HUDEP-2 (cell line): ENCODE measurements around the gene CD163.
A peak's percentile ranks its signal among the peaks of the same experiment; 100 is the strongest.
"Not testable (repeated sequence)": the region's sequence is repeated elsewhere in the genome, so short reads cannot be mapped to it uniquely, and the experiment has no call there.

Experiments
- DNase-seq, 76 experiments: peaks; one replicate each; lab custom pipeline; 2025; ENCODE audit not compliant: unreplicated experiment in 76 of 76; lab: John Stamatoyannopoulos, UW

The CD163 gene

GRCh38 chr12:7451756-7452155 is 51.8 kb downstream of the CD163 start:
- no peak for DNase-seq

GRCh38 chr12:7450667-7451066 is 52.9 kb downstream of the CD163 start:
- DNase-seq, result no peak

DNA sequence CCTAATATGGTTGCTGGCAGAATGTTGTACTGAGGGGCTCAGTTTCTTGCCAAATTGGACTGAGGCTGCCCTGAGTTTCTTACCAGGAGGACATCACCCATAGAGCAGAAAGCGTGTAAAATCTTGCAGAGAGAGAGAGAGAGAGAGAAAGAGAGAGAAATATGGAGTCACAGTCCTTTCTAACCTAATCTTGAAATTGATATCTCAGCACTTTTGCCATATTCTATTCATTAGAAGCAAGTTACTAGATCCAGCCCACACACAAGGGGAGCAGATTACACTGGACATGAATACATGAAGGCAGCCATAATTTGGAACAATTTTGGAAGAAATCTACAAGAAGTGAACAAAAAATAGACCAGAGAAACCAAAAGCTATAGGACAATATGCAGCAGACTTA is 55.5 kb downstream of the CD163 start:
- no peak for DNase-seq

DNA sequence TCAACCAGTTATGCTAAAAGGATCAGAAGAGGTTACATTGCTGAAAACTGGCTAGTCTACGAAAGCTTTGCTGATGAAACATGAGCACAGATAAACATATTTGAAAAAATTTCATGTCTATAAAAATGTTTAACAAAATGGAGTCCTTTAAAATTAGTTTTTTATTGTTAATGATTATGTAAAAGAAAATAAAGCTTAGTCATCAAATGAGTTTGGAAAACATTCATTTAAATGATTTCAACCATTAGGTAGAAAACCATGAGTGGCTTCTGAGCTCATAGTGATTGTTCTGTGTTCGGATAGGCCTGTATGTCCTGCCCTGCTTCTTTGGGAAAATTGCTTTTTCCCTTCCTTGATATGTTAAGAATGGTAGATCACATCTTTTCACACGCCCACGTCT is 59.0 kb downstream of the CD163 start:
- DNase-seq, result no peak

DNA sequence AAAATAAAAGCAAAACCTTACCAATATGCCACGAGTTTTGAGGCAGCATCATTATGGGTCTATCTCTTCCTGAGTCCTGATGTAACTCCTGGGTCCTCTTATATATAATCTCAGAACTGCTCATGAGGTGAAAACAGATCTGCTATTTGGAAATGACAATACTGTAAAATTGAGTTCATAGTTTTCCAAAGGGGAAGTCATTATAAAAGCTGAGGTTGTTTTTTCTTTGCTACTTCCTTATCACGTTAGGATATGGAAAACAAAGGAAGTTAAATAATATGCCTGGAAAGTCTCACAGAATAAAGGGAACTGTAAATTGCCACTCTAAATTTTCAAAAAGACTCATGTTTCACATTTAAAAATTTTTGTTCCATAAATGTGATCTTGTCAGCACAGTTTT is 59.5 kb downstream of the CD163 start, which contains the start of gene CD163L1:
Gene CD163L1, minus strand, starts transcription at position 78 of the 400 bp plus-strand sequence. Its CDS starts 26 bp downstream, at position 52.
- no peak for DNase-seq

DNA sequence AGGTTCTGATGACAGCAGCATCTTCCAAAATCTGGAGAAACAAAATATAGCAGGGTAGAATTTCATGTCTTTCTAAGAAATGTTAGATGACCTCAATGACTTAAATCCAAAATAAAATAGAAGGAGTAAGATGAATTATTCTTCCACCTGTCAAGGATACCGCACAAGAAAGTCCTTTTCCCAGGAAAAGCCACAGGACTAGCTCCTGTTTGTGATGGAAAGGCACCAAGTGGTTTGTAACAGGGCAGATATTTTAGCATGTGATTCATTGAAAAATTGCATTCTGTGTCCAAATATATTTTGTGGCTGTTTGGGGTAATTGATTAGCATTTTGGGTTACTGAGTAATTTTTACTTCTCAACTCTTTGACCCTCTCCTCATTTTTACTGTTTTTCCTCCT is 62.4 kb downstream of the CD163 start:
- no peak for DNase-seq

DNA sequence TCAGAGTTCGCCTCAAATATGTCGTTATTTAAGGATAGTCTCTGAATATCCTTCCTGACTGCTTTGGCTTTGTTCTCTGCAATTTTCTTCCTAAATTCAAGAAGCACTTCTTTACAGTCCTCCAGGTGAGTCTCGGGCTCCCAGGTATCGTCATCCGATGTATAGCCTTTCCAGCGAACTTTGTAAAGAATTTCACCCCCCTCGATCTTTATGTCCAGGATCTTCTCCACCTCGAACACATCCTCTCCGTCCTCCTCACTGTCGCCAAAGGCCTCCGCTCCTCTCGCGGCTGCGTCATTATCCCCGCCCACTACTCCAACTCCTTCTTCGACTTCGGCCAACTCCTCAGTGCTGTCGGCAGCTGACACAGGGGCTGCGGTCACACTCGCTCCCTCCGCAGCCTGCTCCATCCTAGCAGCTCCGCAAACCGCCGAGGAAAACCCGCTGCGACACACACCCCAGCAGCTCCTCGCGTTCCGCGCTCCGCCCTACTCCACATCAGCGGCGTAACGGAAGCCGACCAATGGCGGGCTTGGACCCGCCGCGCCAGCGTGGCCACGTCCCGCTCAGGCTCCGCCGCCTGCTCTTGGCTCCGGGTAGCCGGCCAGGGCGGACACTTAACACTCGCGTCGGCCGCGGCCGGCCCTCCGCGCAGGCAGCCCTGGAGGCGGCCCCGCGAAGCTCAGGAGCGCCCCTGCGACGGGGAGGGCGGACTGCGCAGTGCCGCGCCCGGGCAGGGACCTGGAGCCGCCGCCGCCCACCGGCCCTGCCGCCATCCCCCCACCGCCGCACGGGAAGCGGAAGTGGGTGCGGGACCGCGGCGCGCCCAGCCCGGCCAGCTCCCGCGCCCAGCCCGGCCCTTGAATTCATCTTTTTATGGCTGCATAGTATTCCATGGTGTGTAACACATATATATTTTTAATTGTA is 63.7 kb downstream of the CD163 start:
- no peak for DNase-seq

- DNase-seq, result peak in 2 of 76 experiments; percentile 1
Observed at GRCh38 chr12:7438291-7438995, 65.1 kb downstream of the CD163 start.

GRCh38 chr12:7437494-7437893 is 66.1 kb downstream of the CD163 start:
- DNase-seq, result not testable (repeated sequence)

- no peak for DNase-seq
Observed at GRCh38 chr12:7434670-7435069, 68.9 kb downstream of the CD163 start.

DNA sequence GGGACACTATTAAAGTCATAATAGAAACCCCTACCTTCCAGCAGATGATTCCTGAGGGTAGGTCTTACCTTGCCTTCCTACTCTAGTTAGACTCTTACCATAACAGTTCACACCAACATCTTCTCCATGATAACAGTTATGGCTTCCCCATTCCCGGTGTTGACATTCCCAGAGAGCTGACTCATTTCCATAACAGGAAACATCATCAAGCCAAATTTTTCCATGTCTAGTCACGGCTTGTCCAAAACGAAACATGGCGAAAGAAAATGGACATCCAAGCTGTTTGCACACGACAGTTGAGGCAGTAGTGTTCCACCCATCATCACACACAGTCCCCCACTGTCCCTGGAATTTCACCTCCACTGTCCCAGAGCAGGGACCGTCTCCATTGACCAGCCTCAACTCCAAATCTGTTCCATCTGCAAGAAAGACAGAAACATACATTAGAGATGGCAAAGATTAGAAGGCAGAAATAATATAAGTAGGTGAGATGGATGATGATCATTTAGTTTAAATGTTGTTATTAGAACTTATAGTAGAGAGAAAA is 70.2 kb downstream of the CD163 start:
- no peak for DNase-seq

GRCh38 chr12:7431993-7432685 is 71.4 kb downstream of the CD163 start:
- no peak for DNase-seq
